Measurements from ENCODE around the gene MAP2K3.

- TF ChIP-seq EP300 (IDR thresholded peaks at IDR 0.05) (no peak), USF2 (IDR thresholded peaks at IDR 0.05) (no peak), MYC (IDR thresholded peaks at IDR 0.05; ENCODE audit: borderline replicate concordance, low read length) (no peak), PBX3 (IDR thresholded peaks at IDR 0.05) (no peak), RFX5 (IDR thresholded peaks at IDR 0.05) (no peak), MAZ (IDR thresholded peaks at IDR 0.05; ENCODE audit: borderline replicate concordance, low read depth, low read length) (no peak), CHD2 (IDR thresholded peaks at IDR 0.05; ENCODE audit: low read length, partially characterized antibody) (no peak), RAD21 (conservative IDR thresholded peaks at IDR 0.05 in 1 of 2, IDR thresholded peaks at IDR 0.05 in 1 of 2) (no peak)
- TF ChIP-seq, protein P1, sequence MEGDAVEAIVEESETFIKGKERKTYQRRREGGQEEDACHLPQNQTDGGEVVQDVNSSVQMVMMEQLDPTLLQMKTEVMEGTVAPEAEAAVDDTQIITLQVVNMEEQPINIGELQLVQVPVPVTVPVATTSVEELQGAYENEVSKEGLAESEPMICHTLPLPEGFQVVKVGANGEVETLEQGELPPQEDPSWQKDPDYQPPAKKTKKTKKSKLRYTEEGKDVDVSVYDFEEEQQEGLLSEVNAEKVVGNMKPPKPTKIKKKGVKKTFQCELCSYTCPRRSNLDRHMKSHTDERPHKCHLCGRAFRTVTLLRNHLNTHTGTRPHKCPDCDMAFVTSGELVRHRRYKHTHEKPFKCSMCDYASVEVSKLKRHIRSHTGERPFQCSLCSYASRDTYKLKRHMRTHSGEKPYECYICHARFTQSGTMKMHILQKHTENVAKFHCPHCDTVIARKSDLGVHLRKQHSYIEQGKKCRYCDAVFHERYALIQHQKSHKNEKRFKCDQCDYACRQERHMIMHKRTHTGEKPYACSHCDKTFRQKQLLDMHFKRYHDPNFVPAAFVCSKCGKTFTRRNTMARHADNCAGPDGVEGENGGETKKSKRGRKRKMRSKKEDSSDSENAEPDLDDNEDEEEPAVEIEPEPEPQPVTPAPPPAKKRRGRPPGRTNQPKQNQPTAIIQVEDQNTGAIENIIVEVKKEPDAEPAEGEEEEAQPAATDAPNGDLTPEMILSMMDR (IDR thresholded peaks at IDR 0.05): no peak
Measured at GRCh38 chr17:21302711-21303425, 18.4 kb downstream of the MAP2K3 start.
